Measurements from ENCODE around the gene C3orf22.

The C3orf22 gene

GRCh38 chr3:126511291-126511690 is 47.4 kb downstream of the C3orf22 start:
- DNase-seq: peak; percentile 11

DNA sequence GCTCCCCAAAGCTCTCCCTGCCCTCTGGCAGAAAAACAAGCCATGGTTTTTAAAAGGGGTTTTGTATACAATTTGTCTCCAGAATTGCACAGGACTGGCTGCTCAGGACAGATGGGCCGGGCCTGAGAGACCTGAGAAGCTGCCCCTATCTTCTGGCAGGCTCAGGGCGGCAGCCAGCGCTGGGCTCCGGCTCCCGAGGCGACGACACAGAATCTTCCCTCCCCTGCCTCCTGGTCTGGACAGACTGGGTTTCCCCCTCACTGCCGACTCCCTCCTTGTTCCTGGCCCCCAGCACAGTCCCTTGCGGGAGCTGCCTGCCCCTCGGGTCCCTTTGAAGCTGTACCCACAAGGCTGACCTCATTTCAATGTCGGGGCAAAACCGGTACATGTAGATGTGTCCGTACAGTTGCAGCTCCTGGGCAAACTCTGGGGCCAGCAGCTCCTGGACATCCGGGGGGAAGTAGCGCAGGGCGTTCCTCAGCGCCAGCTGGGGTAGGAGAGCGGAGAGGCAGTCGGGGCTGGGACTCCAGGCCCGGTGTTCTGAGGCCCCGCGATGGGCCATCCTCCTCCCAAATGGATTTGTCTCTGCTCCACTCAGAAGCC is 48.3 kb downstream of the C3orf22 start:
- no peak for DNase-seq

GRCh38 chr3:126509597-126510307 is 49.0 kb downstream of the C3orf22 start:
- DNase-seq: no peak

- no peak for DNase-seq
Observed at GRCh38 chr3:126508564-126508964, 50.2 kb downstream of the C3orf22 start.

- no peak for DNase-seq
Observed at GRCh38 chr3:126507886-126508285, 50.8 kb downstream of the C3orf22 start.

DNA sequence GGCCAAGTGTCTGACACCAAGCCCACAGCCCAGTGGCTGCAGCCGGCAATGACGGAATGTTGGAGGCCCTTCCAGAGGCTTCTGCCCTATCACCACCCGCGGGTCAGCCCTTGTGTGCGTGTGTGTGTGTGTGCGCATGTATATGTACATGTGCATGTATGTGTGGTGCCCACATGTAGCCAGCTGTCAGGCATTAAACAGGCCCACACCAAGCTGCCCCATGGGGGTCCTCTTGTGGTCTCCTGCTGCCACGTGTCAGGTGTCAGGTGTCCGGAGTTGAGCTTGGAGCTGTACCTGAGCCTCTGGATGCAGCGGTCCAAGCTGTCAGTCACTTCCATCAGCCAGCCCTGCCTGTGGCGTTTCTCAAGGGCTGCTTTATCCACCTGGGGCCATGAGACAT is 55.0 kb downstream of the C3orf22 start:
- no peak for DNase-seq

DNA sequence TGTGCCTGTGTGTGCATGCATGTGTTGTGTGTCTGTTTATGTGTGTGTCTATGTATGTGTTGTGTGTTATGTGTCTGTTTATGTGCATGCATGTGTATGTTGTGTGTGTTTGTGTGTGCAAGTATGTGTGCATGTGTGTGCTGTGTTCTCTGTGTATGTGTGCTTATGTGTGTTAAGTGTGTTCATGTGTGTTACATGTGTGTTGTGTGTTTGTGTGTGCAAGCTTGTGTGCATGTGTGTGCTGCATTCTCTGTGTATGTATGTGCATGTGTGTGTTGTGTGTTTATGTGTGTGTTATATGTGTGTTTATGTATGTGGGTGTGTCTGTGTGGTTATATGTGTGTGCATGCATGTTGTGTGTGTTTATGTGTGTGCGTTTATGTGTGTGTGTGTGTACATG is 56.1 kb downstream of the C3orf22 start:
- no peak for DNase-seq

DNA sequence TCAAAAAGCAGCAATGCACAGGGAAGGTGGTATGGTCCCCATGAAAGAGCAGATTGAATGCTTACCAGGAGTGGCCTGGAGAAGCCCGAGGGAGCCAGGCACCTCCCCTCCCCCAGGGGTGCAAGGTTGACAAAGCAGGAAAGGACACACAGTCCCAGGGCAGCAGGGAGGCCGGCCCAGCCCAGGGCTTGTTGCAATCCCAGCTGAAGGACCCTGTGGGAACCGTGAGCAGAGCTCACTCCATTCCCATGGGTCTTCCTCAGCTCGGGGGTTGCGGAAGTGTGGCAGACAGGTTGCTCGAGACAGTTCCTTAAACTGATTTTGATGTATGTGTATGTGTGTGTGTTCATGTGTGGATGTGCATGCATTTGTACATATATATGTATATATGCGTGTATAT is 57.0 kb downstream of the C3orf22 start:
- no peak for DNase-seq

DNA sequence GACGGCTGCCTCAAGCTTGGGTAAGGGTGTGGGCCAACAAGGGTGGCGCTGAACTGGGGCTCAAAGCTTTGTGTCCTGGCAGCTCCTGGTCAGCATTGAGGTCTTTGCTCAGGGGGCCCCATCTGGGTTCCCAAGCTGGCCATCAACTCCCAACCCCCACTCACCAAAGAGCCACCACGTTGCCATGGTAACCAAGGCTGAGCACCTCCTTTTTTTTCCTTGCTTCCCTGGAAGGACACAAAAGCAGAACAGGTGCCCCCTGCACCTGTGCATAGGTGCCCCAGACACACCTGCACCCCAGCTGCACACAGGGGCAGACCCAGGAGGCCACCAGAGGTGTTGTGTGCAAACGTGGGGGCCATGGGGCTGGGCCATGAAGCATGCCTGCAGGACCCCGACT is 57.7 kb downstream of the C3orf22 start:
- no peak for DNase-seq

- no peak for DNase-seq
Observed at GRCh38 chr3:126500016-126500415, 58.7 kb downstream of the C3orf22 start.

Data from NCI-H69 (cell line).